Activated CD4-positive, alpha-beta T cell treated with anti-CD3 and anti-CD28 coated beads, Interleukin-2, amount 50 U/mL, for 1 hour (primary cell): ENCODE results near the gene SCN2A.
"Not testable (repeated sequence)": the region's sequence is repeated elsewhere in the genome, so short reads cannot be mapped to it uniquely, and the experiment has no call there.

Source experiments
- DNase-seq: peaks from one replicate; pipeline ENCODE4 v3.0.0-alpha.2; 2020

The SCN2A gene

GRCh38 chr2:165256618-165257017, 17.4 kb downstream of the SCN2A start:
- no peak for DNase-seq

GRCh38 chr2:165260347-165260746, 21.1 kb downstream of the SCN2A start:
- not testable (repeated sequence) for DNase-seq

GRCh38 chr2:165268754-165269153, 29.5 kb downstream of the SCN2A start:
- DNase-seq, result no peak

- no peak for DNase-seq
Observed at GRCh38 chr2:165273176-165273575, 34.0 kb downstream of the SCN2A start.

- DNase-seq, result no peak
Observed at GRCh38 chr2:165274698-165275097, 35.5 kb downstream of the SCN2A start.

GRCh38 chr2:165275932-165276331, 36.7 kb downstream of the SCN2A start:
- no peak for DNase-seq

GRCh38 chr2:165277295-165277694, 38.1 kb downstream of the SCN2A start:
- DNase-seq, result no peak

GRCh38 chr2:165277860-165278656, 38.8 kb downstream of the SCN2A start:
- DNase-seq, result no peak

- DNase-seq, result no peak
Observed at GRCh38 chr2:165280356-165280755, 41.1 kb downstream of the SCN2A start.

GRCh38 chr2:165281387-165281786, 42.2 kb downstream of the SCN2A start:
- no peak for DNase-seq

GRCh38 chr2:165283342-165283741, 44.1 kb downstream of the SCN2A start:
- no peak for DNase-seq

- no peak for DNase-seq
Observed at GRCh38 chr2:165287094-165287778, 48.0 kb downstream of the SCN2A start.

GRCh38 chr2:165289069-165289468, 49.9 kb downstream of the SCN2A start:
- no peak for DNase-seq

- no peak for DNase-seq
Observed at GRCh38 chr2:165293440-165294420, 54.5 kb downstream of the SCN2A start.

- no peak for DNase-seq
Observed at GRCh38 chr2:165294912-165295311, 55.7 kb downstream of the SCN2A start.

GRCh38 chr2:165295643-165296042, 56.4 kb downstream of the SCN2A start:
- DNase-seq, result no peak

GRCh38 chr2:165305391-165306096, 66.3 kb downstream of the SCN2A start:
- DNase-seq, result no peak

- DNase-seq, result no peak
Observed at GRCh38 chr2:165307317-165307716, 68.1 kb downstream of the SCN2A start.

- no peak for DNase-seq
Observed at GRCh38 chr2:165311949-165312348, 72.7 kb downstream of the SCN2A start.

- no peak for DNase-seq
Observed at GRCh38 chr2:165312999-165313398, 73.8 kb downstream of the SCN2A start.

- DNase-seq, result no peak
Observed at GRCh38 chr2:165313509-165313908, 74.3 kb downstream of the SCN2A start.

GRCh38 chr2:165328272-165328671, 89.1 kb downstream of the SCN2A start:
- DNase-seq, result no peak

GRCh38 chr2:165344276-165344675, 105.1 kb downstream of the SCN2A start:
- DNase-seq, result not testable (repeated sequence)
